HEK293 (cell line): ENCODE data around the gene WWOX.
A peak's percentile ranks its signal among the peaks of the same experiment; 100 is the strongest.

Source experiments
- CTCF ChIA-PET: fragments of 350-600 bp; formaldehyde crosslinking; extraction: SDS; loops from one replicate; lab custom pipeline; 2021; ENCODE audit warnings: antibody characterized with exemption; lab: Yijun Ruan, JAX
- POLR2A ChIA-PET: fragments of 300-600 bp; formaldehyde crosslinking; extraction: SDS; loops from one replicate; lab custom pipeline; 2020; ENCODE audit warnings: antibody characterized with exemption, inconsistent platforms; lab: Yijun Ruan, JAX
- H3K27ac ChIP-seq: fragments of 200-500 bp; sonication (Bioruptor generic); 2 replicates; pipeline ENCODE4 v1.5.1; 2014; ENCODE audit warnings: low read depth, low read length, control low read depth, inconsistent platforms; ENCODE audit errors: extremely low read depth
- H3K36me3 ChIP-seq, 2 experiments: fragments of 200-500 bp in 1 of 2; sonication (Bioruptor generic) in 1 of 2; 1 replicate in 1 of 2; 2 replicates in 1 of 2; pipeline ENCODE4 v1.5.1; 2014 to 2017; ENCODE audit warnings: inconsistent platforms in 2 of 2, low read length in 2 of 2; ENCODE audit not compliant: control insufficient read depth in 2 of 2, insufficient read depth in 1 of 2
- H3K4me1 ChIP-seq: fragments of 200-500 bp; sonication (Bioruptor generic); 2 replicates; pipeline ENCODE4 v1.5.1; 2014; ENCODE audit warnings: mild to moderate bottlenecking, low read length, inconsistent platforms; ENCODE audit not compliant: control insufficient read depth, insufficient read depth
- H3K4me3 ChIP-seq: 2 replicates; pipeline ENCODE4 v1.5.1; 2011; ENCODE audit warnings: low read depth, mild to moderate bottlenecking, control low read depth, low read length, moderate library complexity
- H3K9me3 ChIP-seq: fragments of 200-500 bp; sonication (Bioruptor generic); 2 replicates; pipeline ENCODE4 v1.5.1; 2014; ENCODE audit warnings: low read depth, low read length, inconsistent platforms; ENCODE audit not compliant: control insufficient read depth, insufficient read depth
- BCL11A ChIP-seq: fragments of 450-650 bp; formaldehyde crosslinking; IDR thresholded peaks from 2 replicates; pipeline ENCODE4 v1.5.1; 2016; ENCODE audit warnings: low read depth, missing biosample characterization, missing genetic modification characterization
- BCL11B ChIP-seq: fragments of 450-650 bp; formaldehyde crosslinking; IDR thresholded peaks from 2 replicates; pipeline ENCODE4 v1.5.1; 2016; ENCODE audit warnings: low read depth, missing biosample characterization, missing genetic modification characterization
- GLIS1 ChIP-seq: fragments of 450-650 bp; formaldehyde crosslinking; IDR thresholded peaks from 2 replicates; pipeline ENCODE4 v1.5.1; 2016; ENCODE audit warnings: missing biosample characterization, missing genetic modification characterization
- INSM2 ChIP-seq: fragments of 450-650 bp; formaldehyde crosslinking; IDR thresholded peaks from 2 replicates; pipeline ENCODE4 v1.5.1; 2016; ENCODE audit warnings: missing biosample characterization, missing genetic modification characterization
- OSR2 ChIP-seq: fragments of 450-650 bp; formaldehyde crosslinking; IDR thresholded peaks from 2 replicates; pipeline ENCODE4 v1.5.1; 2016; ENCODE audit warnings: missing biosample characterization, missing genetic modification characterization
- TRIM28 ChIP-seq: IDR thresholded peaks from 2 replicates; pipeline ENCODE4 v1.6.1; 2011; ENCODE audit warnings: low read length, control low read depth, borderline replicate concordance
- YY1 ChIP-seq: fragments of 450-650 bp; formaldehyde crosslinking; IDR thresholded peaks from 2 replicates; pipeline ENCODE4 v1.5.1; 2018; ENCODE audit warnings: missing biosample characterization, missing genetic modification characterization
- ZBTB7A ChIP-seq: fragments of 450-650 bp; formaldehyde crosslinking; IDR thresholded peaks from 2 replicates; pipeline ENCODE4 v1.5.1; 2016; ENCODE audit warnings: low read depth, missing biosample characterization, missing genetic modification characterization
- ZIC2 ChIP-seq: fragments of 450-650 bp; formaldehyde crosslinking; IDR thresholded peaks from 2 replicates; pipeline ENCODE4 v1.5.1; 2016; ENCODE audit warnings: missing biosample characterization, missing genetic modification characterization
- ZNF146 ChIP-seq: fragments of 450-650 bp; formaldehyde crosslinking; IDR thresholded peaks from 2 replicates; pipeline ENCODE4 v1.5.1; 2016; ENCODE audit warnings: missing biosample characterization, missing genetic modification characterization
- ZNF24 ChIP-seq: fragments of 450-650 bp; formaldehyde crosslinking; IDR thresholded peaks from 2 replicates; pipeline ENCODE4 v1.5.1; 2016; ENCODE audit warnings: missing biosample characterization, missing genetic modification characterization
- ZNF621 ChIP-seq: fragments of 450-650 bp; formaldehyde crosslinking; IDR thresholded peaks from 2 replicates; pipeline ENCODE4 v1.5.1; 2017; ENCODE audit warnings: missing biosample characterization, missing genetic modification characterization
- ZNF777 ChIP-seq: fragments of 450-650 bp; formaldehyde crosslinking; IDR thresholded peaks from 2 replicates; pipeline ENCODE4 v1.5.1; 2017; ENCODE audit warnings: missing biosample characterization, missing genetic modification characterization, borderline replicate concordance
- TF ChIP-seq, protein P1 (sequence below): fragments of 450-650 bp; formaldehyde crosslinking; IDR thresholded peaks from 2 replicates; pipeline ENCODE4 v1.5.1; 2016; ENCODE audit warnings: missing biosample characterization, missing genetic modification characterization
- TF ChIP-seq, protein P2 (sequence below): fragments of 450-650 bp; IDR thresholded peaks from 2 replicates; pipeline ENCODE4 v1.5.1; 2018; ENCODE audit warnings: missing biosample characterization, mild to moderate bottlenecking, missing genetic modification characterization

Gene WWOX

DNA sequence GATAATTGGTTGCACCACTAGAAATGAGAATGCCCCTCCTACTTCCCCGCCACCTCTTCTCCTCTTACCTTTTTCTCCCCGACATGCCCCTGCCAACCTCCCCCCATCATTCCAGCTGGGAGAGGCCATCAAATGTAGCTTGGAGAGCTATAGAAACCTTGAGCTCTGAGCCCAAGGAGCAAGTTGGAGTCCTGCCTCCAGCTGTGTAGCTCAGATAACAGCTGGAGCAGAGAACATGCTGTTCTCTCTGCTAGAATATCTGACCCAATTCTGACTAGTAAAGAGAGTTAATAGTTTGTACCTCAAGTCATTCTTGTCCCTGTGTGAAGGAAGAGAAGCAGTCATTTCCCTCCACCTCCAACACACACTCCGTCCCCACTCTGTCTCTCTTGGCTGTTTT, 1010.8 kb downstream of the WWOX start:
- POLR2A ChIA-PET, result no interaction called here
- TF ChIP-seq BCL11B (tag by site-specific recombination) (no peak), ZIC2 (peak; percentile 61)
- H3K36me3 ChIP-seq, result no peaks in the 10 kb centered on the region
- CTCF ChIA-PET, result no interaction called here
- no peak overlapping the region for H3K27ac ChIP-seq
- no peaks in the 10 kb centered on the region for H3K9me3 ChIP-seq
- peaks cover 4% of the 10 kb centered on the region for H3K4me1 ChIP-seq
- H3K4me3 ChIP-seq, result no peak overlapping the region

GRCh38 chr16:79110953-79111352, 1011.5 kb downstream of the WWOX start:
- ChIA-PET CTCF (interaction anchor here (0.7 kb wide), 1 partner anchor 148 kb away, joined by 3 read pairs; no protein-coding TSS in a partner anchor), POLR2A (no interaction called here)
- Histone ChIP-seq H3K36me3 (no peaks in the 10 kb centered on the region), H3K4me1 (peaks cover 11% of the 10 kb centered on the region), H3K4me3 (no peak overlapping the region), H3K9me3 (no peaks in the 10 kb centered on the region)
- TF ChIP-seq, protein P1, sequence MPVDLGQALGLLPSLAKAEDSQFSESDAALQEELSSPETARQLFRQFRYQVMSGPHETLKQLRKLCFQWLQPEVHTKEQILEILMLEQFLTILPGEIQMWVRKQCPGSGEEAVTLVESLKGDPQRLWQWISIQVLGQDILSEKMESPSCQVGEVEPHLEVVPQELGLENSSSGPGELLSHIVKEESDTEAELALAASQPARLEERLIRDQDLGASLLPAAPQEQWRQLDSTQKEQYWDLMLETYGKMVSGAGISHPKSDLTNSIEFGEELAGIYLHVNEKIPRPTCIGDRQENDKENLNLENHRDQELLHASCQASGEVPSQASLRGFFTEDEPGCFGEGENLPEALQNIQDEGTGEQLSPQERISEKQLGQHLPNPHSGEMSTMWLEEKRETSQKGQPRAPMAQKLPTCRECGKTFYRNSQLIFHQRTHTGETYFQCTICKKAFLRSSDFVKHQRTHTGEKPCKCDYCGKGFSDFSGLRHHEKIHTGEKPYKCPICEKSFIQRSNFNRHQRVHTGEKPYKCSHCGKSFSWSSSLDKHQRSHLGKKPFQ (tag by site-specific recombination), result no peak
- no peak for TF ChIP-seq ZNF621 (tag by site-specific recombination)
- no peak for TF ChIP-seq TRIM28
- TF ChIP-seq, protein P2, sequence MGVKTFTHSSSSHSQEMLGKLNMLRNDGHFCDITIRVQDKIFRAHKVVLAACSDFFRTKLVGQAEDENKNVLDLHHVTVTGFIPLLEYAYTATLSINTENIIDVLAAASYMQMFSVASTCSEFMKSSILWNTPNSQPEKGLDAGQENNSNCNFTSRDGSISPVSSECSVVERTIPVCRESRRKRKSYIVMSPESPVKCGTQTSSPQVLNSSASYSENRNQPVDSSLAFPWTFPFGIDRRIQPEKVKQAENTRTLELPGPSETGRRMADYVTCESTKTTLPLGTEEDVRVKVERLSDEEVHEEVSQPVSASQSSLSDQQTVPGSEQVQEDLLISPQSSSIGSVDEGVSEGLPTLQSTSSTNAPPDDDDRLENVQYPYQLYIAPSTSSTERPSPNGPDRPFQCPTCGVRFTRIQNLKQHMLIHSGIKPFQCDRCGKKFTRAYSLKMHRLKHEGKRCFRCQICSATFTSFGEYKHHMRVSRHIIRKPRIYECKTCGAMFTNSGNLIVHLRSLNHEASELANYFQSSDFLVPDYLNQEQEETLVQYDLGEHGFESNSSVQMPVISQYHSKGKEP, result no peak
- TF ChIP-seq ZNF146 (tag by site-specific recombination), result no peak
- no peak for TF ChIP-seq BCL11A (tag by site-specific recombination)
- TF ChIP-seq, all 188 proteins: peak for 0
- H3K27ac ChIP-seq, result no peak overlapping the region

- ChIA-PET POLR2A (no interaction called here), CTCF (no interaction called here)
- Histone ChIP-seq H3K9me3 (no peaks in the 10 kb centered on the region), H3K36me3 (no peaks in the 10 kb centered on the region), H3K4me1 (peaks cover 12% of the 10 kb centered on the region), H3K4me3 (no peak overlapping the region), H3K27ac (no peak overlapping the region)
- TF ChIP-seq ZNF777 (tag by site-specific recombination), result no peak
Measured at GRCh38 chr16:79112462-79112861, 1013.0 kb downstream of the WWOX start.

GRCh38 chr16:79113826-79114225, 1014.4 kb downstream of the WWOX start:
- ChIA-PET CTCF (no interaction called here), POLR2A (no interaction called here)
- H3K36me3 ChIP-seq, result no peaks in the 10 kb centered on the region
- H3K4me1 ChIP-seq, result peaks cover 12% of the 10 kb centered on the region
- TF ChIP-seq ZNF24 (tag by site-specific recombination) (no peak), ZBTB7A (tag by site-specific recombination) (no peak), INSM2 (tag by site-specific recombination) (no peak), GLIS1 (tag by site-specific recombination) (no peak), OSR2 (tag by site-specific recombination) (no peak), YY1 (tag by site-specific recombination) (no peak)
- no peaks in the 10 kb centered on the region for H3K9me3 ChIP-seq
- H3K4me3 ChIP-seq, result no peak overlapping the region
- no peak overlapping the region for H3K27ac ChIP-seq
